Measurements from ENCODE around the gene RTN4R.

Gene RTN4R

GRCh38 chr22:20207277-20208025, 60.7 kb downstream of the RTN4R start:
- peaks cover 6% of the 10 kb centered on the region for H3K4me1 ChIP-seq (ENCODE audit: control insufficient read depth, insufficient read depth, low read length)

GRCh38 chr22:20206709-20207215, 61.4 kb downstream of the RTN4R start:
- Histone ChIP-seq H3K27ac (ENCODE audit: low read depth, low read length) (no peak overlapping the region), H3K4me1 (ENCODE audit: control insufficient read depth, insufficient read depth, low read length) (peaks cover 3% of the 10 kb centered on the region), H3K4me3 (ENCODE audit: low read length) (peak overlapping the region; percentile 69), H3K36me3 (ENCODE audit: control insufficient read depth, insufficient read depth, low read length) (no peaks in the 10 kb centered on the region), H3K9ac (ENCODE audit: low read length) (peak overlapping the region; percentile 58), H3K27me3 (ENCODE audit: control insufficient read depth, insufficient read depth, low read length) (no peaks in the 10 kb centered on the region)

More at GRCh38 chr22:20207277-20208025, 60.7 kb downstream of the RTN4R start:
- H3K9ac ChIP-seq (ENCODE audit: low read length): peak overlapping the region; percentile 2
- no peaks in the 10 kb centered on the region for H3K27me3 ChIP-seq (ENCODE audit: control insufficient read depth, insufficient read depth, low read length)
- peak overlapping the region; percentile 69 for H3K4me3 ChIP-seq (ENCODE audit: low read length)
- no peak overlapping the region for H3K27ac ChIP-seq (ENCODE audit: low read depth, low read length)
- no peaks in the 10 kb centered on the region for H3K36me3 ChIP-seq (ENCODE audit: control insufficient read depth, insufficient read depth, low read length)

- peak overlapping the region; percentile 58 for H3K9ac ChIP-seq (ENCODE audit: low read length)
- H3K27me3 ChIP-seq (ENCODE audit: control insufficient read depth, insufficient read depth, low read length): no peaks in the 10 kb centered on the region
- peak overlapping the region; percentile 37 for H3K27ac ChIP-seq (ENCODE audit: low read depth, low read length)
- peak overlapping the region; percentile 69 for H3K4me3 ChIP-seq (ENCODE audit: low read length)
- H3K4me1 ChIP-seq (ENCODE audit: control insufficient read depth, insufficient read depth, low read length): no peaks in the 10 kb centered on the region
- H3K36me3 ChIP-seq (ENCODE audit: control insufficient read depth, insufficient read depth, low read length): no peaks in the 10 kb centered on the region
Measured at GRCh38 chr22:20205964-20206708, 62.0 kb downstream of the RTN4R start.

GRCh38 chr22:20205464-20205963, 62.6 kb downstream of the RTN4R start:
- no peak overlapping the region for H3K27ac ChIP-seq (ENCODE audit: low read depth, low read length)
- no peaks in the 10 kb centered on the region for H3K4me1 ChIP-seq (ENCODE audit: control insufficient read depth, insufficient read depth, low read length)
- no peaks in the 10 kb centered on the region for H3K27me3 ChIP-seq (ENCODE audit: control insufficient read depth, insufficient read depth, low read length)
- no peak overlapping the region for H3K9ac ChIP-seq (ENCODE audit: low read length)
- H3K36me3 ChIP-seq (ENCODE audit: control insufficient read depth, insufficient read depth, low read length): no peaks in the 10 kb centered on the region
- H3K4me3 ChIP-seq (ENCODE audit: low read length): no peak overlapping the region

- no peaks in the 10 kb centered on the region for H3K36me3 ChIP-seq (ENCODE audit: control insufficient read depth, insufficient read depth, low read length)
- H3K9ac ChIP-seq (ENCODE audit: low read length): no peak overlapping the region
- no peak overlapping the region for H3K27ac ChIP-seq (ENCODE audit: low read depth, low read length)
- no peaks in the 10 kb centered on the region for H3K4me1 ChIP-seq (ENCODE audit: control insufficient read depth, insufficient read depth, low read length)
- no peak overlapping the region for H3K4me3 ChIP-seq (ENCODE audit: low read length)
- H3K27me3 ChIP-seq (ENCODE audit: control insufficient read depth, insufficient read depth, low read length): no peaks in the 10 kb centered on the region
Measured at GRCh38 chr22:20204806-20205205, 63.3 kb downstream of the RTN4R start.

GRCh38 chr22:20204311-20204710, 63.8 kb downstream of the RTN4R start:
- Histone ChIP-seq H3K36me3 (ENCODE audit: control insufficient read depth, insufficient read depth, low read length) (no peaks in the 10 kb centered on the region), H3K27me3 (ENCODE audit: control insufficient read depth, insufficient read depth, low read length) (no peaks in the 10 kb centered on the region), H3K9ac (ENCODE audit: low read length) (no peak overlapping the region), H3K4me1 (ENCODE audit: control insufficient read depth, insufficient read depth, low read length) (no peaks in the 10 kb centered on the region), H3K4me3 (ENCODE audit: low read length) (no peak overlapping the region), H3K27ac (ENCODE audit: low read depth, low read length) (no peak overlapping the region)

GRCh38 chr22:20203552-20204201, 64.4 kb downstream of the RTN4R start:
- no peaks in the 10 kb centered on the region for H3K27me3 ChIP-seq (ENCODE audit: control insufficient read depth, insufficient read depth, low read length)
- H3K4me1 ChIP-seq (ENCODE audit: control insufficient read depth, insufficient read depth, low read length): no peaks in the 10 kb centered on the region
- H3K4me3 ChIP-seq (ENCODE audit: low read length): no peak overlapping the region
- H3K9ac ChIP-seq (ENCODE audit: low read length): no peak overlapping the region
- H3K36me3 ChIP-seq (ENCODE audit: control insufficient read depth, insufficient read depth, low read length): no peaks in the 10 kb centered on the region
- no peak overlapping the region for H3K27ac ChIP-seq (ENCODE audit: low read depth, low read length)

GRCh38 chr22:20203142-20203551, 65.0 kb downstream of the RTN4R start:
- no peak overlapping the region for H3K4me3 ChIP-seq (ENCODE audit: low read length)
- H3K36me3 ChIP-seq (ENCODE audit: control insufficient read depth, insufficient read depth, low read length): no peaks in the 10 kb centered on the region
- H3K4me1 ChIP-seq (ENCODE audit: control insufficient read depth, insufficient read depth, low read length): no peaks in the 10 kb centered on the region
- no peaks in the 10 kb centered on the region for H3K27me3 ChIP-seq (ENCODE audit: control insufficient read depth, insufficient read depth, low read length)
- no peak overlapping the region for H3K9ac ChIP-seq (ENCODE audit: low read length)
- no peak overlapping the region for H3K27ac ChIP-seq (ENCODE audit: low read depth, low read length)

- H3K36me3 ChIP-seq (ENCODE audit: control insufficient read depth, insufficient read depth, low read length): no peaks in the 10 kb centered on the region
- H3K9ac ChIP-seq (ENCODE audit: low read length): no peak overlapping the region
- H3K4me1 ChIP-seq (ENCODE audit: control insufficient read depth, insufficient read depth, low read length): no peaks in the 10 kb centered on the region
- no peaks in the 10 kb centered on the region for H3K27me3 ChIP-seq (ENCODE audit: control insufficient read depth, insufficient read depth, low read length)
- H3K4me3 ChIP-seq (ENCODE audit: low read length): no peak overlapping the region
- H3K27ac ChIP-seq (ENCODE audit: low read depth, low read length): no peak overlapping the region
Measured at GRCh38 chr22:20201837-20202392, 66.2 kb downstream of the RTN4R start.

GRCh38 chr22:20199906-20200305, 68.2 kb downstream of the RTN4R start:
- no peaks in the 10 kb centered on the region for H3K4me1 ChIP-seq (ENCODE audit: control insufficient read depth, insufficient read depth, low read length)
- H3K27ac ChIP-seq (ENCODE audit: low read depth, low read length): no peak overlapping the region
- H3K27me3 ChIP-seq (ENCODE audit: control insufficient read depth, insufficient read depth, low read length): no peaks in the 10 kb centered on the region

GRCh38 chr22:20199413-20199842, 68.7 kb downstream of the RTN4R start:
- H3K27me3 ChIP-seq (ENCODE audit: control insufficient read depth, insufficient read depth, low read length): no peaks in the 10 kb centered on the region
- H3K4me3 ChIP-seq (ENCODE audit: low read length): no peak overlapping the region
- H3K9ac ChIP-seq (ENCODE audit: low read length): no peak overlapping the region
- H3K4me1 ChIP-seq (ENCODE audit: control insufficient read depth, insufficient read depth, low read length): no peaks in the 10 kb centered on the region
- no peak overlapping the region for H3K27ac ChIP-seq (ENCODE audit: low read depth, low read length)
- H3K36me3 ChIP-seq (ENCODE audit: control insufficient read depth, insufficient read depth, low read length): no peaks in the 10 kb centered on the region

More at GRCh38 chr22:20199906-20200305, 68.2 kb downstream of the RTN4R start:
- no peaks in the 10 kb centered on the region for H3K36me3 ChIP-seq (ENCODE audit: control insufficient read depth, insufficient read depth, low read length)
- H3K4me3 ChIP-seq (ENCODE audit: low read length): no peak overlapping the region
- H3K9ac ChIP-seq (ENCODE audit: low read length): no peak overlapping the region

Data from rectal smooth muscle tissue (tissue), 1 donor.